Left lung (tissue), 10 donors: ENCODE results near the gene TOR1AIP1. TPM values are rescaled to one million over a fixed set of nuclear protein-coding genes. Genes with fewer than 3 reads are reported as not detected.
"Not testable (repeated sequence)": the region's sequence is repeated elsewhere in the genome, so short reads cannot be mapped to it uniquely, and the experiment has no call there.

ENCODE experiments used
- ATAC-seq: fragments of 200-7000 bp; cut with Tn5 transposase; one replicate; pipeline ENCODE4 v1.9.1; 2020; ENCODE audit warnings: moderate library complexity
- DNase-seq, 4 donors: peaks; one replicate each; pipeline ENCODE4 v3.0.0-alpha.2; 2013 to 2020
- H3K27ac ChIP-seq, 2 donors: fragments of 200-600 bp; sonication (generic) in 1 of 2; one replicate each; pipeline versions ENCODE4 v1.5.0 to v1.8.0; 2020 to 2021
- H3K27me3 ChIP-seq, 2 donors: fragments of 200-600 bp; sonication (generic) in 1 of 2; one replicate each; pipeline versions ENCODE4 v1.5.0 to v1.8.0; 2020 to 2021
- H3K36me3 ChIP-seq, 2 donors: fragments of 200-600 bp; sonication (generic) in 1 of 2; one replicate each; pipeline versions ENCODE4 v1.5.0 to v1.8.0; 2020 to 2021
- H3K4me1 ChIP-seq, 2 donors: fragments of 200-600 bp; one replicate each; pipeline ENCODE4 v1.8.0; 2021
- H3K4me3 ChIP-seq, 2 donors: fragments of 200-600 bp; sonication (generic) in 1 of 2; one replicate each; pipeline versions ENCODE4 v1.5.0 to v1.8.0; 2020 to 2021; ENCODE audit warnings: mild to moderate bottlenecking in 1 of 2
- H3K9me3 ChIP-seq, 2 donors: fragments of 200-600 bp; sonication (generic) in 1 of 2; one replicate each; pipeline versions ENCODE4 v1.5.0 to v1.8.0; 2020 to 2021
- intact Hi-C, 2 donors: fragments of 100-400 bp; cut with DNase I; formaldehyde crosslinking; loops; one replicate each; pipeline versions ENCODE4 v1.11.2 to v1.14.2; 2022
- polyA plus RNA-seq, 6 donors: library from polyadenylated mRNA; unstranded; fragments of 120-200 nt; gene quantifications; one replicate each; pipeline ENCODE4 v1.2.1, GENCODE V29; 2013; ENCODE audit not compliant: insufficient read length in 6 of 6
- total RNA-seq, 2 donors: library from RNA; stranded (reverse); fragmentation: NEBNext Ultra II Directional; extraction: Animal tissue kit (Norgen Biotek cat#: 25700); gene quantifications; one replicate each; pipeline ENCODE4 v1.2.1, GENCODE V29; 2021
- TF ChIP-seq, protein P1 (sequence below), 2 donors: fragments of 200-600 bp; sonication (generic) in 1 of 2; IDR thresholded peaks; one replicate each; pipeline versions ENCODE4 v1.5.0 to v1.8.0; 2021; ENCODE audit warnings: antibody characterized with exemption in 2 of 2
- donor health status: DM: no; HTN: yes; CAD: no.
- donor health status: DM: no; HTN: no; CAD: no.

TOR1AIP1 gene
- total and polyA plus RNA-seq, 8 donors, result 48.6 to 77.0 (median 62.8) TPM

DNA sequence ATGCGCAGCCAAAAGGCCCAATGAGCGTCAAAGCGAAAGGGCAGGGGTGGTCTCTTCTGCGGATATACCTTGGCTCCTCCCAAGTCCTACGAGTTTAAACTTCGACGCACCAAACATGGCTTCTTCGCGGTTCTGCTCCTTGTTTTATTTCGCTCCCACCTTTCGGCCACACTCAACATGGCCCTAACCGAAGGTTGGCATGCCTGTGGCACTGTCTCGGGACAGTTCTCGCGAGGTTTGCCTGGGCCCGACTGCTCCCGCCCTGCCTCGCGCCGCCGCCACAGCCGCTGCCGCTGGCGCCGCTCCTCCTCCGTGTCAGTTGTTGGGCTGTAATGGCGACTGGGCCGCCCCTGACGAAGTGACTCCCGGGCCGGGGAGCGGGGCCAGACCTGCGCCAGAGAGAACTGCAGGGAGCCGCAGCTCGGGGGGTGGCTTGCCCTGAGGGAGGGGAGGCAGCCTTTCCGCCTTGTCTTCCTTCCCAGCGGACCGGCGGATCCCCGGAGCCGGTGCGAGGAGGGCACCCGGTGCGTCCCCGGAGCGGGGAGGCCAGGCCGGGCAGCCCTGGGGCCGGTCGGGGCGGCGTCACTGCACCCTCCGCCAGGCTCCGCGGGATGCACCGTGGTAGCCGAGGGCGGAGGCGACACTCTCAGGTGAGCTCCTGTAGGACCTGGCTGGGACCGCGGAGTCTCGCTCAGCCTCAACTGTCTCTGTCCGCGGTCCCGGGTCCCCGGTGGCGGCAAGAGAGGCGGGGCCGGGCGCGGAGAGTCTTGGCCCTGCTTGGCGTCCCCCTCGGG is 72.6 kb downstream of the TOR1AIP1 start, which contains the start of gene CEP350:
Gene CEP350 (plus strand): TSS at position 318 of the 794 bp plus-strand sequence. CDS start 31,372 bp downstream, outside the sequence.
- no peaks in the 10 kb centered on the region for H3K36me3 ChIP-seq
- no peaks in the 10 kb centered on the region for H3K27me3 ChIP-seq
- DNase-seq (peak; percentile 98 to 99 (median 99)), ATAC-seq (peak; percentile 97)
- H3K4me3 ChIP-seq, result peak within 1 kb of the TSS; percentile 99
- H3K27ac ChIP-seq, result peak within 1 kb of the TSS; percentile 98
- peaks cover 25 to 53% of the 10 kb centered on the region in 2 donors for H3K4me1 ChIP-seq
- intact Hi-C loops, result no loop called here
- no peaks in the 10 kb centered on the region for H3K9me3 ChIP-seq
- TF ChIP-seq, protein P1, sequence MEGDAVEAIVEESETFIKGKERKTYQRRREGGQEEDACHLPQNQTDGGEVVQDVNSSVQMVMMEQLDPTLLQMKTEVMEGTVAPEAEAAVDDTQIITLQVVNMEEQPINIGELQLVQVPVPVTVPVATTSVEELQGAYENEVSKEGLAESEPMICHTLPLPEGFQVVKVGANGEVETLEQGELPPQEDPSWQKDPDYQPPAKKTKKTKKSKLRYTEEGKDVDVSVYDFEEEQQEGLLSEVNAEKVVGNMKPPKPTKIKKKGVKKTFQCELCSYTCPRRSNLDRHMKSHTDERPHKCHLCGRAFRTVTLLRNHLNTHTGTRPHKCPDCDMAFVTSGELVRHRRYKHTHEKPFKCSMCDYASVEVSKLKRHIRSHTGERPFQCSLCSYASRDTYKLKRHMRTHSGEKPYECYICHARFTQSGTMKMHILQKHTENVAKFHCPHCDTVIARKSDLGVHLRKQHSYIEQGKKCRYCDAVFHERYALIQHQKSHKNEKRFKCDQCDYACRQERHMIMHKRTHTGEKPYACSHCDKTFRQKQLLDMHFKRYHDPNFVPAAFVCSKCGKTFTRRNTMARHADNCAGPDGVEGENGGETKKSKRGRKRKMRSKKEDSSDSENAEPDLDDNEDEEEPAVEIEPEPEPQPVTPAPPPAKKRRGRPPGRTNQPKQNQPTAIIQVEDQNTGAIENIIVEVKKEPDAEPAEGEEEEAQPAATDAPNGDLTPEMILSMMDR (IDR thresholded peaks at IDR 0.05), result no peak

DNA sequence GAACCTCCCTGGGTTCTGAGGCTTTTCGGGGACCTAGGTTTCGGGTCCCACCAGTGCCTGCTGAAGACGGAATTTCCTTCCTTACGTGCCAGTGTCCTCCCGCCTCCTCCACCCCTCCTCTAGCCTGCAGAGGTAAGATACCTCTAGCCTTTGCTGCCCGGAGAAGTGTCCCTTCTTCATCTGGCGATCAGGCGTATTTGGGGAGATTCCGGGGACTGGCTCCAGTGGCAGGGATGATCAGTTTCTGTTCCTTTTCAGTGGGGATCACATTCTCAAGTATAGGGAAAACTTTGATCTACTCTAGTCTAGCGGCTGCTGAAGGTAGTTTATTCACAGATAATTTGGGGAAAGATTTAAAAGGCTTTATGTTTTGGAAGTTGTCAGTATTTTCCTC is 73.2 kb downstream of the TOR1AIP1 start:
- intact Hi-C loops, result no loop called here
- peak in 1 of 4 donors; percentile 57 for DNase-seq
- TF ChIP-seq, protein P1 (IDR thresholded peaks at IDR 0.05), result no peak
- H3K9me3 ChIP-seq, result no peaks in the 10 kb centered on the region
- H3K4me1 ChIP-seq, result peaks cover 25 to 53% of the 10 kb centered on the region in 2 donors
- H3K4me3 ChIP-seq, result peak overlapping the region; percentile 99
- H3K27ac ChIP-seq, result peak overlapping the region; percentile 98
- H3K27me3 ChIP-seq, result no peaks in the 10 kb centered on the region
- ATAC-seq, result peak; percentile 21
- H3K36me3 ChIP-seq, result no peaks in the 10 kb centered on the region

DNA sequence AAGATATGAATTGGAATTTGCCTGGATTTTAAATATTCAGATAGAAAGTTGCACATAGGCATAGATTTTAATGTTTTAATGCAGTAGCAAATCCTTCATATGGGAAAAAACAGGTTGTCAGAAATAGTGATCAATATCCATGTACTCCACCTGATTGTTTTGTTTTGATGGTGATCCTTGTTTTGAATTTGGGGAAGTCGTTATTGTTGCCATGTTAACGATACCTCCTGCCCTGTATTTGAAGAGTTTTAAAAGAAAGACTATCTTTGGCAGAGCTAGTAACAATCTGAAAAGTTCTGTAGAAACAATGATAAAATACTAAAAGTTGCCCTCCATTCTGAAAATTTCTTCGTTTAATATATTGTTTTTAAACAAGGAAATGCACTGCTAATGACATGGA is 73.6 kb downstream of the TOR1AIP1 start:
- peaks cover 25 to 53% of the 10 kb centered on the region in 2 donors for H3K4me1 ChIP-seq
- H3K27ac ChIP-seq, result peak overlapping the region; percentile 98
- DNase-seq, result no peak
- peak overlapping the region; percentile 99 for H3K4me3 ChIP-seq
- H3K36me3 ChIP-seq, result no peaks in the 10 kb centered on the region
- no peaks in the 10 kb centered on the region for H3K9me3 ChIP-seq
- ATAC-seq, result no peak
- no peaks in the 10 kb centered on the region for H3K27me3 ChIP-seq
- TF ChIP-seq, protein P1 (IDR thresholded peaks at IDR 0.05), result no peak
- intact Hi-C loops, result no loop called here

DNA sequence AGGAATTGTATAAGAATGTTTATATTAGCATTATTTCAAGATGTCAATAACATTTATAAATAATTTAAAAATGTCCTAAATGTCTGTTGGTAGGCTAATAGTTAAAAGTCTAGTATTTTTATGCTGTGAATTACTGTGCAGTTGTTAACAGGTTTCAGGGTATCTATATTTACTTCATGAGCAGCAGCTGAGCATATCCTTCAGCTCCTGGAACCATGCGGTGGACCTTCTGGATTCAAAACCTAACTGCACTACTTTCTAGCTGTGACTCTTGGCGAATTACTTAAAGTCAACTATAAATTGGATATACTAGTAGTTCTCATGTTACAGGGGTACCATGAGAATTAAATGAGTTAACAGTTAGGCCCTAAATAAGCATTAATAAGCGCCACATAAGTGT is 76.3 kb downstream of the TOR1AIP1 start:
- DNase-seq (no peak), ATAC-seq (no peak)
- H3K4me3 ChIP-seq, result no peak overlapping the region
- TF ChIP-seq, protein P1 (IDR thresholded peaks at IDR 0.05), result no peak
- peaks cover 23 to 39% of the 10 kb centered on the region in 2 donors for H3K4me1 ChIP-seq
- H3K9me3 ChIP-seq, result no peaks in the 10 kb centered on the region
- no peak overlapping the region for H3K27ac ChIP-seq
- H3K27me3 ChIP-seq, result no peaks in the 10 kb centered on the region
- no peaks in the 10 kb centered on the region for H3K36me3 ChIP-seq
- intact Hi-C loops, result no loop called here

DNA sequence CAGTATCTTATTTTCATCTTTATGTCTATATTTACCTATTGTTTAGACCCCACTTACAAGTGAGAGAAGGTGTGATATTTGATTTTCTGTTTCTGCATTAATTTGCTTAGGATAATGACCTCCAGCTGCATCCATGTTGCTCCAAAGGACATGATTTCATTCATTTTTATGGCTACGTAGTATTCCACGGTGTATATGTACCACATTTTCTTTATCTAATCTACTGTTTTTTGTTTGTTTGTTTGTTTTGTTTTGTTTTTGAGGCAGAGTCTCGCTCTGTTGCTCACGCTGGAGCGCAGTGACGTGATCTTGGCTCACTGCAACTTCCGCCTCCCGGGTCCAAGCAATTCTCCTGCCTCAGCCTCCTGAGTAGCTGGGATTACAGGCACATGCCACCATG is 80.1 kb downstream of the TOR1AIP1 start:
- H3K36me3 ChIP-seq, H3K4me3 ChIP-seq, H3K27ac ChIP-seq, intact Hi-C loops, H3K27me3 ChIP-seq, H3K9me3 ChIP-seq, ATAC-seq, DNase-seq: not testable (repeated sequence)
- H3K4me1 ChIP-seq, result peaks cover 8 to 20% of the 10 kb centered on the region in 2 donors
